Neural progenitor cell (in vitro differentiated cells): Measurements from ENCODE around the gene R3HDM1. TPM values are rescaled to one million over a fixed set of nuclear protein-coding genes. Genes with fewer than 3 reads are reported as not detected.

Experiments used
- DNase-seq: peaks from one replicate; pipeline ENCODE4 v3.0.0-alpha.2; 2016; ENCODE audit warnings: low spot score
- H2AFZ ChIP-seq: fragments of 200-600 bp; sonication (generic); replicated peaks from 2 replicates; pipeline ENCODE4 v1.6.1; 2016; ENCODE audit warnings: antibody characterized with exemption
- H3F3A ChIP-seq: fragments of 200-600 bp; sonication (generic); 2 replicates; pipeline ENCODE4 v1.6.1; 2016; ENCODE audit warnings: antibody characterized with exemption, low read depth
- H3K27ac ChIP-seq: fragments of 200-600 bp; sonication (generic); 2 replicates; pipeline ENCODE4 v1.5.1; 2016; ENCODE audit warnings: mild to moderate bottlenecking
- H3K27me3 ChIP-seq: fragments of 200-600 bp; sonication (generic); 2 replicates; pipeline ENCODE4 v1.6.1; 2016; ENCODE audit warnings: mild to moderate bottlenecking, moderate library complexity
- H3K36me3 ChIP-seq: fragments of 200-600 bp; sonication (generic); 2 replicates; pipeline ENCODE4 v1.5.1; 2016
- H3K4me1 ChIP-seq: fragments of 200-600 bp; sonication (generic); 2 replicates; pipeline ENCODE4 v1.6.1; 2016; ENCODE audit warnings: mixed run types
- H3K4me2 ChIP-seq: fragments of 200-600 bp; sonication (generic); 2 replicates; pipeline ENCODE4 v1.6.1; 2016
- H3K4me3 ChIP-seq: fragments of 200-600 bp; sonication (generic); 2 replicates; pipeline ENCODE4 v1.5.1; 2016
- H3K79me2 ChIP-seq: fragments of 200-600 bp; sonication (generic); 2 replicates; pipeline ENCODE4 v1.6.1; 2016; ENCODE audit warnings: low read depth
- H3K9ac ChIP-seq: fragments of 200-600 bp; sonication (generic); 2 replicates; pipeline ENCODE4 v1.6.1; 2016
- H3K9me3 ChIP-seq: fragments of 200-600 bp; sonication (generic); 2 replicates; pipeline ENCODE4 v1.5.1; 2016; ENCODE audit warnings: low read depth
- H4K20me1 ChIP-seq: fragments of 200-600 bp; sonication (generic); 2 replicates; pipeline ENCODE4 v1.6.1; 2016; ENCODE audit warnings: low read depth
- H3K27ac Mint-ChIP-seq: 3 replicates; pipeline ENCODE4 v1.8.0; 2021; ENCODE audit warnings: mixed read lengths
- H3K27me3 Mint-ChIP-seq: 2 replicates; pipeline ENCODE4 v1.8.0; 2022; ENCODE audit warnings: low read depth, mild to moderate bottlenecking, inconsistent platforms, moderate library complexity, mixed read lengths; ENCODE audit not compliant: insufficient read depth
- H3K36me3 Mint-ChIP-seq: 3 replicates; pipeline ENCODE4 v1.8.0; 2021; ENCODE audit warnings: mixed read lengths
- H3K4me1 Mint-ChIP-seq: 3 replicates; pipeline ENCODE4 v1.8.0; 2021; ENCODE audit warnings: mixed read lengths
- H3K4me3 Mint-ChIP-seq: 3 replicates; pipeline ENCODE4 v1.8.0; 2021; ENCODE audit warnings: mild to moderate bottlenecking, moderate library complexity, mixed read lengths
- H3K9me3 Mint-ChIP-seq: 3 replicates; pipeline ENCODE4 v1.8.0; 2020; ENCODE audit warnings: mixed read lengths
- EZH2 ChIP-seq: fragments of 200-600 bp; sonication (generic); IDR thresholded peaks from 2 replicates; pipeline ENCODE4 v1.6.1; 2017; ENCODE audit warnings: antibody characterized with exemption, mild to moderate bottlenecking, moderate library complexity
- EZH2phosphoT487 ChIP-seq: fragments of 200-600 bp; sonication (generic); IDR thresholded peaks from 2 replicates; pipeline ENCODE4 v1.6.1; 2017; ENCODE audit warnings: antibody characterized with exemption
- total RNA-seq: library from RNA; depleted of rRNA; stranded (reverse); fragments of >200 nt; gene quantifications from 2 replicates; pipeline ENCODE4 v1.2.3, GENCODE V29; 2015; ENCODE audit warnings: low replicate concordance
- TF ChIP-seq, protein P1 (sequence below): fragments of 200-600 bp; sonication (generic); IDR thresholded peaks from 2 replicates; pipeline ENCODE4 v1.5.1; 2017; ENCODE audit warnings: antibody characterized with exemption, mild to moderate bottlenecking

Gene R3HDM1
- total RNA-seq, 1 donor from 2014 or later, result 49.4 TPM

DNA sequence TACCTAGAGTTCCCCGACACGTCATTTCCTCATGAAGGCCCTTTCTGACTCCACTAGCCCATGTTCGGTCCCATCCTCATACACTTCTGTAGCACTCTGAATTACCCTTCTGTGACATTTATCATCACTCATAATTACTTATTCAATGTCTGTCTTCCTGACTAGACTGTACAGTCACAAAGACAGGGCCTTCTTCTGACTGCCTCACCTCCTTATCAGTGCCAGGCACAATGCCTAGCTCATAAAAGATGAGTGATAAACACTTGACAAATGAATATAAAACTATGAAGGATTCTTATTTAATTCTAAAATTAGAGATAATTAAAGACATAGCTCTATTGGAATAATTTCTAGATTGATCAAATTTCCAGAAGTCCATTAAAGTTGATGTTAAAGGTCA, 208.9 kb downstream of the R3HDM1 start:
- H3K9me3 ChIP-seq, result no peaks in the 10 kb centered on the region
- peaks cover 25% of the 10 kb centered on the region for H3F3A ChIP-seq
- Mint-ChIP-seq H3K4me1 (peaks cover 15% of the 10 kb centered on the region), H3K4me3 (no peak overlapping the region), H3K27me3 (peaks cover 3% of the 10 kb centered on the region), H3K36me3 (peaks cover 5% of the 10 kb centered on the region), H3K9me3 (no peaks in the 10 kb centered on the region), H3K27ac (no peak overlapping the region)
- H3K36me3 ChIP-seq, result no peaks in the 10 kb centered on the region
- peaks cover 32% of the 10 kb centered on the region for H3K79me2 ChIP-seq
- DNase-seq, result no peak
- no peak overlapping the region for H3K4me3 ChIP-seq
- no peak overlapping the region for H3K4me2 ChIP-seq
- no peaks in the 10 kb centered on the region for H3K27me3 ChIP-seq
- peaks cover 25% of the 10 kb centered on the region for H4K20me1 ChIP-seq
- no peak for TF ChIP-seq EZH2phosphoT487
- TF ChIP-seq, protein P1, sequence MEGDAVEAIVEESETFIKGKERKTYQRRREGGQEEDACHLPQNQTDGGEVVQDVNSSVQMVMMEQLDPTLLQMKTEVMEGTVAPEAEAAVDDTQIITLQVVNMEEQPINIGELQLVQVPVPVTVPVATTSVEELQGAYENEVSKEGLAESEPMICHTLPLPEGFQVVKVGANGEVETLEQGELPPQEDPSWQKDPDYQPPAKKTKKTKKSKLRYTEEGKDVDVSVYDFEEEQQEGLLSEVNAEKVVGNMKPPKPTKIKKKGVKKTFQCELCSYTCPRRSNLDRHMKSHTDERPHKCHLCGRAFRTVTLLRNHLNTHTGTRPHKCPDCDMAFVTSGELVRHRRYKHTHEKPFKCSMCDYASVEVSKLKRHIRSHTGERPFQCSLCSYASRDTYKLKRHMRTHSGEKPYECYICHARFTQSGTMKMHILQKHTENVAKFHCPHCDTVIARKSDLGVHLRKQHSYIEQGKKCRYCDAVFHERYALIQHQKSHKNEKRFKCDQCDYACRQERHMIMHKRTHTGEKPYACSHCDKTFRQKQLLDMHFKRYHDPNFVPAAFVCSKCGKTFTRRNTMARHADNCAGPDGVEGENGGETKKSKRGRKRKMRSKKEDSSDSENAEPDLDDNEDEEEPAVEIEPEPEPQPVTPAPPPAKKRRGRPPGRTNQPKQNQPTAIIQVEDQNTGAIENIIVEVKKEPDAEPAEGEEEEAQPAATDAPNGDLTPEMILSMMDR, result no peak
- TF ChIP-seq EZH2, result no peak
- no peak overlapping the region for H2AFZ ChIP-seq
- peaks cover 19% of the 10 kb centered on the region for H3K4me1 ChIP-seq
- no peak overlapping the region for H3K9ac ChIP-seq
- no peak overlapping the region for H3K27ac ChIP-seq

DNA sequence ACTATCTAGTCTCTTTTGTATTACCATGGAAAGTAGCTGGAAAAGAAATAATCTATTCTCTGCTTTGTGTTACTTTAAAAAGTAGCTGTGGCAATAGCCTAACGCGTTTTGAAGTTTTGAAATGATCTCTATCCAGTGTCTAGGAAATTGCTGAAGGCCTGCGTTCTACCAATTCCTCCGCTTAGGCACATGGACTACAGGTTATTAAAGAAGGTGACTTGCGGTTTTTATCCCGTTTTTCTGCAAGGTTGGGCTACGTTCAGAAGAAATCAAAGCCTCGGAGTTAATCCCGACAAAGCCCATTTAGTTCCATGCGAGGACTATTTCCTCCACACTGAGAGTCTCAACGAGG, 209.7 kb downstream of the R3HDM1 start:
- peaks cover 41% of the 10 kb centered on the region for H3K79me2 ChIP-seq
- DNase-seq, result no peak
- peaks cover 19% of the 10 kb centered on the region for H3K4me1 ChIP-seq
- no peak overlapping the region for H3K27ac Mint-ChIP-seq
- H3K9me3 ChIP-seq, result no peaks in the 10 kb centered on the region
- no peak overlapping the region for H3K4me3 ChIP-seq
- peak overlapping the region; percentile 85 for H2AFZ ChIP-seq
- peaks cover 12% of the 10 kb centered on the region for H3K36me3 Mint-ChIP-seq
- no peak overlapping the region for H3K9ac ChIP-seq
- H3K27me3 ChIP-seq, result no peaks in the 10 kb centered on the region
- peaks cover 25% of the 10 kb centered on the region for H3F3A ChIP-seq
- no peaks in the 10 kb centered on the region for H3K9me3 Mint-ChIP-seq
- H3K27me3 Mint-ChIP-seq, result peaks cover 3% of the 10 kb centered on the region
- no peak overlapping the region for H3K4me2 ChIP-seq
- peak overlapping the region; percentile 99 for H3K4me3 Mint-ChIP-seq
- H3K27ac ChIP-seq, result no peak overlapping the region
- H3K36me3 ChIP-seq, result no peaks in the 10 kb centered on the region
- peaks cover 16% of the 10 kb centered on the region for H3K4me1 Mint-ChIP-seq
- peaks cover 29% of the 10 kb centered on the region for H4K20me1 ChIP-seq
- TF ChIP-seq EZH2phosphoT487 (no peak), EZH2 (no peak)
- TF ChIP-seq, protein P1, result no peak

DNA sequence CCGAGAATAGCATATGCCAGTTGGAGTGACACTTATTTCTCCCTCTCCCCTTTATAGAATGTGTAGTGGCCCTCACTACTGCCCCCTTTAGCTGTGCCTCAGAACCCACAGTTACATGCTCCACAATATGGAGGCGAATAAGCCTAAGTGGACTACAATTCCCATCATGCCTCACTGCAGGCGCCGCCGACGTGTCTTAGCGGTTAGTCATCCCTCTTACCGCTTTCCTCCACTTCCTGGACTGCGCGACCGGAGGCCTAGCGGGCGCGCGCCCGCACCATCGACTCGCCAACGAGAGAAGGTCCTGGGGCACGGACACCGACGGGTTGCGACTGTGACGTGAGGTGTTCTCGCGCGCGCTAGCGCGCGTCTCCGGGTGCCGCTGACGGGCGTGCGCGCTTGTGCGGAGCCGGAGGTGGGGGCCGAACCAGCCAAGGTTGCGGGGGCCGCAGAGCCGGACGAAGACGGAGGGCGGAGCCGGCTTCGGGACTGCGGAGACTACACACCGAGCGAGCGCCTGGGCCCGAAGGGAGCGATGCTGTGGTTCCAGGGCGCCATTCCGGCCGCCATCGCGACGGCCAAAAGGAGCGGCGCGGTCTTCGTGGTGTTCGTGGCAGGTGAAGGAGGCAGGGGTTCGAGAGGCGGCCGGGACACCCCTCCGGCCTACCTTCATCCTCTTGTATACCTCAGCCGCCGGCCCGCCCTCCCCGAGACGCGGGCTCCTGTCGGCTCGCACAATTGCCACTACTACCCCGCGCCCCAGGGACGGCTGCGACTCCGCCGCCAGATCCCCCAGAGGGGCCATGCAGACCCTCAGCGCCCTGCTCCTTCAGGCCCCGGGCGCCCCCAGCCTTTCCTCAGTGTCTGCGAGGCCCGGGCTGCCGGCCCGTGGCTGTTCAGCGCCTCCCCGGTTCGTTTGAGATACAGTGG, 210.4 kb downstream of the R3HDM1 start, which contains the start of gene UBXN4:
Gene UBXN4, plus strand, starts transcription at position 461 of the 930 bp plus-strand sequence. Its CDS starts 75 bp downstream, at position 536.
- Histone ChIP-seq H2AFZ (peak within 1 kb of the TSS; percentile 85), H4K20me1 (peaks cover 29% of the 10 kb centered on the region), H3F3A (peaks cover 25% of the 10 kb centered on the region), H3K4me3 (peak within 1 kb of the TSS; percentile 92), H3K9me3 (no peaks in the 10 kb centered on the region), H3K4me2 (peak within 1 kb of the TSS; percentile 91), H3K36me3 (no peaks in the 10 kb centered on the region), H3K27me3 (no peaks in the 10 kb centered on the region), H3K27ac (peak within 1 kb of the TSS; percentile 97), H3K9ac (peak within 1 kb of the TSS; percentile 90), H3K79me2 (peaks cover 47% of the 10 kb centered on the region), H3K4me1 (peaks cover 19% of the 10 kb centered on the region)
- H3K27me3 Mint-ChIP-seq, result peaks cover 3% of the 10 kb centered on the region
- no peak for TF ChIP-seq EZH2
- TF ChIP-seq, protein P1, result peak; percentile 70
- no peak for TF ChIP-seq EZH2phosphoT487
- peaks cover 16% of the 10 kb centered on the region for H3K4me1 Mint-ChIP-seq
- peak within 1 kb of the TSS; percentile 99 for H3K27ac Mint-ChIP-seq
- H3K4me3 Mint-ChIP-seq, result peak within 1 kb of the TSS; percentile 99
- H3K9me3 Mint-ChIP-seq, result no peaks in the 10 kb centered on the region
- peak; percentile 98 for DNase-seq
- peaks cover 18% of the 10 kb centered on the region for H3K36me3 Mint-ChIP-seq
